Neural progenitor cell (in vitro differentiated cells): ENCODE data around the gene TBC1D9B. TPM values are rescaled to one million over a fixed set of nuclear protein-coding genes. Genes with fewer than 3 reads are reported as not detected.

Experiments used
- DNase-seq: peaks from one replicate; pipeline ENCODE4 v3.0.0-alpha.2; 2016; ENCODE audit warnings: low spot score
- H2AFZ ChIP-seq: fragments of 200-600 bp; sonication (generic); replicated peaks from 2 replicates; pipeline ENCODE4 v1.6.1; 2016; ENCODE audit warnings: antibody characterized with exemption
- H3F3A ChIP-seq: fragments of 200-600 bp; sonication (generic); 2 replicates; pipeline ENCODE4 v1.6.1; 2016; ENCODE audit warnings: antibody characterized with exemption, low read depth
- H3K27ac ChIP-seq: fragments of 200-600 bp; sonication (generic); 2 replicates; pipeline ENCODE4 v1.5.1; 2016; ENCODE audit warnings: mild to moderate bottlenecking
- H3K27me3 ChIP-seq: fragments of 200-600 bp; sonication (generic); 2 replicates; pipeline ENCODE4 v1.6.1; 2016; ENCODE audit warnings: mild to moderate bottlenecking, moderate library complexity
- H3K36me3 ChIP-seq: fragments of 200-600 bp; sonication (generic); 2 replicates; pipeline ENCODE4 v1.5.1; 2016
- H3K4me1 ChIP-seq: fragments of 200-600 bp; sonication (generic); 2 replicates; pipeline ENCODE4 v1.6.1; 2016; ENCODE audit warnings: mixed run types
- H3K4me2 ChIP-seq: fragments of 200-600 bp; sonication (generic); 2 replicates; pipeline ENCODE4 v1.6.1; 2016
- H3K4me3 ChIP-seq: fragments of 200-600 bp; sonication (generic); 2 replicates; pipeline ENCODE4 v1.5.1; 2016
- H3K79me2 ChIP-seq: fragments of 200-600 bp; sonication (generic); 2 replicates; pipeline ENCODE4 v1.6.1; 2016; ENCODE audit warnings: low read depth
- H3K9ac ChIP-seq: fragments of 200-600 bp; sonication (generic); 2 replicates; pipeline ENCODE4 v1.6.1; 2016
- H3K9me3 ChIP-seq: fragments of 200-600 bp; sonication (generic); 2 replicates; pipeline ENCODE4 v1.5.1; 2016; ENCODE audit warnings: low read depth
- H4K20me1 ChIP-seq: fragments of 200-600 bp; sonication (generic); 2 replicates; pipeline ENCODE4 v1.6.1; 2016; ENCODE audit warnings: low read depth
- H3K27ac Mint-ChIP-seq: 3 replicates; pipeline ENCODE4 v1.8.0; 2021; ENCODE audit warnings: mixed read lengths
- H3K27me3 Mint-ChIP-seq: 2 replicates; pipeline ENCODE4 v1.8.0; 2022; ENCODE audit warnings: low read depth, mild to moderate bottlenecking, inconsistent platforms, moderate library complexity, mixed read lengths; ENCODE audit not compliant: insufficient read depth
- H3K36me3 Mint-ChIP-seq: 3 replicates; pipeline ENCODE4 v1.8.0; 2021; ENCODE audit warnings: mixed read lengths
- H3K4me1 Mint-ChIP-seq: 3 replicates; pipeline ENCODE4 v1.8.0; 2021; ENCODE audit warnings: mixed read lengths
- H3K4me3 Mint-ChIP-seq: 3 replicates; pipeline ENCODE4 v1.8.0; 2021; ENCODE audit warnings: mild to moderate bottlenecking, moderate library complexity, mixed read lengths
- H3K9me3 Mint-ChIP-seq: 3 replicates; pipeline ENCODE4 v1.8.0; 2020; ENCODE audit warnings: mixed read lengths
- EZH2 ChIP-seq: fragments of 200-600 bp; sonication (generic); IDR thresholded peaks from 2 replicates; pipeline ENCODE4 v1.6.1; 2017; ENCODE audit warnings: antibody characterized with exemption, mild to moderate bottlenecking, moderate library complexity
- EZH2phosphoT487 ChIP-seq: fragments of 200-600 bp; sonication (generic); IDR thresholded peaks from 2 replicates; pipeline ENCODE4 v1.6.1; 2017; ENCODE audit warnings: antibody characterized with exemption
- total RNA-seq: library from RNA; depleted of rRNA; stranded (reverse); fragments of >200 nt; gene quantifications from 2 replicates; pipeline ENCODE4 v1.2.3, GENCODE V29; 2015; ENCODE audit warnings: low replicate concordance
- TF ChIP-seq, protein P1 (sequence below): fragments of 200-600 bp; sonication (generic); IDR thresholded peaks from 2 replicates; pipeline ENCODE4 v1.5.1; 2017; ENCODE audit warnings: antibody characterized with exemption, mild to moderate bottlenecking

Gene TBC1D9B
- total RNA-seq, 1 donor from 2014 or later = 26.7 TPM

DNA sequence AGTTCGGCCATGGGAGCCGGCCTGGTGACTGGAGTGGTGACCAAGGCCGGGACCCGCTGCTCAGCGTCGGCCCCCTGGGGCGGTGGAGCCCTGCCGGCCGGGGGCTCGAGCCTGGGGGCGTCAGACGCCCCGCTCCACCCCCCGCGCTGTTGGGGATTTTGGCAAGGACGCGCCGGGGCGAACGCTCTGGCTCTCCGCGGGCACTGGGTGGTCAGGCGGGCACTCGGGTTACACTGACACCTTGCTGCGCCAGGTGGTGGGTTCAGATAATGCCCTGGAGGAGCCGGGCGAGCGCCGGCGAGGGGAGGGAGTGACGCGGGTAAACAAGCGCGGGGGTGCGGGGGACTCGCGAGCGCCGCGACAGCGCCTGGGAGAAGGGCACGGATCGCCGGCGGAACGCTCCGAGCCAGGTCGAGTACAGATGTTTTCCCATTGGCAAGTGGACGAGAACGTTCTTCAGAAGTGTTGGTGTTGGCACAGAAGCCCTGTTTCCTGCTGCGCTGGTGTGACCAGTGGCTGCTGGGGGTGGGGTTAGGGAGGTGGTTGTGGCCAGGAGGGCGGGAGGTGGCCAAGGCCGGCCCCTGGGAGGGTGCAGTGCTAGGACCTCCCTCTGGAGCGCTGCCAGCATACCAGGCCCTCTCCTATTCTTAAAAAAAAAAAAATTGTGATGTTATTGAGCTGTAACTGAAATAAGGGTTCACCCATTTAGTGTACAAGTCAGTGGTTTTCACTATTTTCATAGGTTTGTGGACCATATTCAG lies 86.2 kb downstream of the TBC1D9B start:
- H3K36me3 ChIP-seq = no peaks in the 10 kb centered on the region
- peaks cover 24% of the 10 kb centered on the region for H3K27me3 ChIP-seq
- Mint-ChIP-seq H3K4me1 (peaks cover 38% of the 10 kb centered on the region), H3K4me3 (peak overlapping the region; percentile 95), H3K27ac (no peak overlapping the region), H3K27me3 (peaks cover 12% of the 10 kb centered on the region), H3K36me3 (peaks cover 15% of the 10 kb centered on the region), H3K9me3 (no peaks in the 10 kb centered on the region)
- H2AFZ ChIP-seq = no peak overlapping the region
- H3K4me1 ChIP-seq = peaks cover 26% of the 10 kb centered on the region
- peak overlapping the region; percentile 89 for H3K4me3 ChIP-seq
- H3K27ac ChIP-seq = no peak overlapping the region
- TF ChIP-seq, protein P1, sequence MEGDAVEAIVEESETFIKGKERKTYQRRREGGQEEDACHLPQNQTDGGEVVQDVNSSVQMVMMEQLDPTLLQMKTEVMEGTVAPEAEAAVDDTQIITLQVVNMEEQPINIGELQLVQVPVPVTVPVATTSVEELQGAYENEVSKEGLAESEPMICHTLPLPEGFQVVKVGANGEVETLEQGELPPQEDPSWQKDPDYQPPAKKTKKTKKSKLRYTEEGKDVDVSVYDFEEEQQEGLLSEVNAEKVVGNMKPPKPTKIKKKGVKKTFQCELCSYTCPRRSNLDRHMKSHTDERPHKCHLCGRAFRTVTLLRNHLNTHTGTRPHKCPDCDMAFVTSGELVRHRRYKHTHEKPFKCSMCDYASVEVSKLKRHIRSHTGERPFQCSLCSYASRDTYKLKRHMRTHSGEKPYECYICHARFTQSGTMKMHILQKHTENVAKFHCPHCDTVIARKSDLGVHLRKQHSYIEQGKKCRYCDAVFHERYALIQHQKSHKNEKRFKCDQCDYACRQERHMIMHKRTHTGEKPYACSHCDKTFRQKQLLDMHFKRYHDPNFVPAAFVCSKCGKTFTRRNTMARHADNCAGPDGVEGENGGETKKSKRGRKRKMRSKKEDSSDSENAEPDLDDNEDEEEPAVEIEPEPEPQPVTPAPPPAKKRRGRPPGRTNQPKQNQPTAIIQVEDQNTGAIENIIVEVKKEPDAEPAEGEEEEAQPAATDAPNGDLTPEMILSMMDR = no peak
- TF ChIP-seq EZH2 (no peak), EZH2phosphoT487 (no peak)
- peak overlapping the region; percentile 61 for H3K9ac ChIP-seq
- H3K79me2 ChIP-seq = peaks cover 21% of the 10 kb centered on the region
- H3F3A ChIP-seq = peaks cover 25% of the 10 kb centered on the region
- peaks cover 36% of the 10 kb centered on the region for H4K20me1 ChIP-seq
- DNase-seq = peak; percentile 81
- H3K9me3 ChIP-seq = no peaks in the 10 kb centered on the region
- H3K4me2 ChIP-seq = peak overlapping the region; percentile 92

DNA sequence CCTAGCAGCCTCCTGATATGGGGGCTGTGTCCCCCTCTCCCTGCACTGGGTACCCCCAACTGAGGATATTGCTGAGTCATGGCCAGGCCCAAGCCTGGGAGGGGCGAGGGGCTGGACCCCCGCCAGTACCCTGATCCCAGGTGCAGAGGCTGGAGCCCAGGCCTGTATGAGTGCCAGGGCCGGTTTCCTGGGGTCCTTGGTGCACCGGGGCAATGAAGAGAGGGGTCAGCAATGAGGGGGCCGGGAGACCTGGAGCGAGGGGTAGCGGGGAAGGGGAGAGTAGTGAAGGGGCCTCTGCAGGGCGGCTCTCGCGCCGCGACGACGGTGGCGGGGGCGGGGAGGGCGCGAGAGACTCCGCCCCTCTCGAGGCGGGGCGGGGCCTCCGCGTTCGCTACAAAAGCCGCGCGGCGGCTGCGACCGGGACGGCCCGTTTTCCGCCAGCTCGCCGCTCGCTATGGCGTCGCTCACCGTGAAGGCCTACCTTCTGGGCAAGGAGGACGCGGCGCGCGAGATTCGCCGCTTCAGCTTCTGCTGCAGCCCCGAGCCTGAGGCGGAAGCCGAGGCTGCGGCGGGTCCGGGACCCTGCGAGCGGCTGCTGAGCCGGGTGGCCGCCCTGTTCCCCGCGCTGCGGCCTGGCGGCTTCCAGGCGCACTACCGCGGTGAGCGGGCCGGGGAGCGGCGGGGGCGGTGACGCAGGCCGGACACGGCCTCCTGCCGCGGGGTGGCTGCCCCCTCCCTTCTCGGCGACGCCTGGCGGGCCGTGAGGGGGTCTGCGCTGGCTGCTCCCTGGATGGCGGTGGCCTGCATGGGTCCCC lies 87.0 kb downstream of the TBC1D9B start, which contains the start of gene SQSTM1:
SQSTM1 (plus strand) TSS at position 423 of the 815 bp plus-strand sequence; CDS start at position 455, 32 bp downstream.
- Histone ChIP-seq H3K4me3 (peak within 1 kb of the TSS; percentile 89), H3K9me3 (no peaks in the 10 kb centered on the region), H3K27me3 (peaks cover 32% of the 10 kb centered on the region), H3K27ac (no peak within 1 kb of the TSS), H4K20me1 (peaks cover 33% of the 10 kb centered on the region), H3K4me1 (peaks cover 26% of the 10 kb centered on the region), H3K36me3 (no peaks in the 10 kb centered on the region), H3K9ac (peak within 1 kb of the TSS; percentile 61), H3F3A (peaks cover 25% of the 10 kb centered on the region), H3K79me2 (peaks cover 21% of the 10 kb centered on the region), H2AFZ (no peak within 1 kb of the TSS), H3K4me2 (peak within 1 kb of the TSS; percentile 92)
- peaks cover 16% of the 10 kb centered on the region for H3K27me3 Mint-ChIP-seq
- peak within 1 kb of the TSS; percentile 95 for H3K4me3 Mint-ChIP-seq
- DNase-seq = peak; percentile 92
- TF ChIP-seq EZH2 = peak; percentile 35
- no peak for TF ChIP-seq EZH2phosphoT487
- TF ChIP-seq, protein P1 = peak; percentile 21
- peak within 1 kb of the TSS; percentile 69 for H3K27ac Mint-ChIP-seq
- peaks cover 38% of the 10 kb centered on the region for H3K4me1 Mint-ChIP-seq
- peaks cover 14% of the 10 kb centered on the region for H3K36me3 Mint-ChIP-seq
- peaks cover 2% of the 10 kb centered on the region for H3K9me3 Mint-ChIP-seq

DNA sequence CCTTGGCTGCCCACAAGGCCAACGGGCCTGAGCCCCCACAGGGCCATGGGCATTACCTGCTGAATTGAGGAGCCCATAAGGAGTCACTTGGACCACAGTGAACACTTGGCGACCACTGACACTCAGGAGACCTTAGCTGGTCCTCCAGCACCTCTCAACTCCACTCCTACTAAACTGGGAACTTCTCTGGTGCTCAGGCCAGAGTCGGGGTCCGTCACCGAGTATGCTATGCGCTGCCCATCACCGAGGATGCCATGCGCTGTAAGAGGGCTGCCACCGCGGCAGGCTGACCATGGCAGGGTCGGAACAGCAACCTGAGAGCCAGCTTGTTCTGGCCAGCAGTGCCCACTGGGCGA lies 87.6 kb downstream of the TBC1D9B start:
- Mint-ChIP-seq H3K27me3 (peaks cover 16% of the 10 kb centered on the region), H3K4me3 (peak overlapping the region; percentile 84), H3K4me1 (peaks cover 38% of the 10 kb centered on the region), H3K36me3 (peaks cover 16% of the 10 kb centered on the region), H3K9me3 (peaks cover 4% of the 10 kb centered on the region), H3K27ac (peak overlapping the region; percentile 69)
- no peak overlapping the region for H2AFZ ChIP-seq
- H3K27me3 ChIP-seq = peaks cover 34% of the 10 kb centered on the region
- peaks cover 21% of the 10 kb centered on the region for H3K79me2 ChIP-seq
- TF ChIP-seq, protein P1 = no peak
- TF ChIP-seq EZH2 (no peak), EZH2phosphoT487 (no peak)
- no peak overlapping the region for H3K27ac ChIP-seq
- H3K9ac ChIP-seq = no peak overlapping the region
- H3K4me2 ChIP-seq = peak overlapping the region; percentile 92
- peaks cover 26% of the 10 kb centered on the region for H3K4me1 ChIP-seq
- peaks cover 31% of the 10 kb centered on the region for H4K20me1 ChIP-seq
- H3K36me3 ChIP-seq = no peaks in the 10 kb centered on the region
- peak overlapping the region; percentile 89 for H3K4me3 ChIP-seq
- DNase-seq = no peak
- H3K9me3 ChIP-seq = no peaks in the 10 kb centered on the region
- H3F3A ChIP-seq = peaks cover 25% of the 10 kb centered on the region
